GM18873 (cell line): ENCODE results near the gene MAPK8IP3.
A peak's percentile ranks its signal among the peaks of the same experiment; 100 is the strongest.

Source experiments
- ATAC-seq: cut with Tn5 transposase; IDR thresholded peaks from one replicate; pipeline ENCODE4 v1.9.1; 2021; ENCODE audit warnings: mild to moderate bottlenecking, moderate library complexity, moderate number of reproducible peaks; ENCODE audit not compliant: unreplicated experiment, low FRiP score

The MAPK8IP3 gene

DNA sequence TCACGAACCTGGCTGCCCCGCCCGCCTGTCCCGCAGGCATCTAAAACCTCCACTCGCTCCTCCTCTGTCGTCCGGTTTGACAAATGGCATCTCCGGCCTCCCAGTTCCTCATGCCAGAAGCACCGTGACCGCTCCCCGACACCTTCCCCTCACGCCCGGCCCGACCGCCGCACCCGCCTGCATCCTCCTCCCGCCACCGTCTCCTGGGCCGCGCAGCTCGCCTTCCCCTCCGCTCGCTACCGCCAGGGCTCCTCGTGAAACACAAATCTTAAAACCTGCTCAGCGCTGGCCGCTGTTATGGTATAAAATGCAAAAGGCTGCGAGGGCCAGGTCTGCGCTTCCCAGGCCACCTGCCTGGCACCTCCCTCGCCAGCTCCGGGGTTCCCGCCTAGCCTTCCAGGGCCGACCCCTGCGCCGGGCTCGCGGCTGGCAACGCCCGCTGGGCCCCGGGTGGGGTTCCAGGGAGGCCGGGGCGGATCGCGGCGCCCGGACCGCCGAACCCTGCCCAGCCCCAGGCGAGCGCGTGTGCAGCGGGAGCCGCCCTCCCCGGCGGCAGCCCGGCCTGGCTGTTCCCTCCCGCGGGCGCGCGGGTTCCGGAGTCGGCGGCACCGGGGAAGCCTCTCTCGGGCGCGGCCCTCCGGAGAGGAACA, 75.9 kb downstream of the MAPK8IP3 start:
- ATAC-seq, result no peak

DNA sequence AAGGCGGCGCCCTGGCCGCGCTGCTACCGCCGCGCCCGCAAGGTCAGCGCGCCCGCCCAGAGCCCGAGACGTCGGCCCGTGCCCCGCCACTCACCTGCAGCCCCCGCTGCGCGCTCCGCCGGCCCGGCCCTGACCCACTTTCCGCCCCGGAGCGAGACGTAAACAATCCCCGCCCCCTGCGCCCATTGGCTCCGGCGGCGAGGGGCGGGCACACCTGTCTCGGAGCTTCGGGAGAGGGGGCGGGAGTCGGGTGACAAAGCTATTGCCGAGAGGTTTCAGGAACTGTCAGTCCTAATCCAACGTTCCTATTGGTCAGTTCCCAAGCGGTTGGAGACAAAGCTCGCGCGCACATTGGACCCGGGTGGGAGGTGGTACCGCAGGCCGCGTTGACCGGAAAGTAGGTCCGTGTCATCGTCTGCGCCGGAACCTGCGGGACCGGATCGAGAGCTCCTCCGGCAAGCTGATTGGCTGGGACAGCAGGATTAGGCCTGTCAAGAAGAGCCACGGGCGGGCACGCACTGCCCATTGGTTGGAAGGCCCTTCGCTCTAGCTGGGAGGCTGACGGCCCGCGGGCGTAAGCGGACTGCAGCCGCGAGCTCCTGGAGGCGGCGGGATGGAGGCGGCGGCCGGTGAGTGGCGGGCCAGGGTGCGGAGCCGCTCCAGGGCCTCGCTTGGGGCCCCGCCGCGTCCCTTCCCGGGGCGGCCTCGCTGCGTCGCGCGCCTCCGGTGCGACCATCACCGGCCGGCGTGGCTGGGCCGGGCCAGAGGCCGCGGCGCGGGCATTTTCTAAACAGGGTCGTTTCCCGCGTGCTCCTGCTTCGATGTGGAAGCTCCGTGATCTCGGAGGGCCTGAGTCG, 76.6 kb downstream of the MAPK8IP3 start, which contains the start of the genes NUBP2 and SPSB3:
NUBP2 (plus strand) TSS at position 553 of the 857 bp plus-strand sequence; CDS start at position 614, 61 bp downstream.
SPSB3 (minus strand) TSS at position 164 of the 857 bp plus-strand sequence. CDS start 1,088 bp downstream, outside the sequence.
- peak; percentile 86 for ATAC-seq

GRCh38 chr16:1784977-1785845, 79.2 kb downstream of the MAPK8IP3 start:
- ATAC-seq, result no peak

GRCh38 chr16:1785846-1786170, 79.8 kb downstream of the MAPK8IP3 start:
- no peak for ATAC-seq

DNA sequence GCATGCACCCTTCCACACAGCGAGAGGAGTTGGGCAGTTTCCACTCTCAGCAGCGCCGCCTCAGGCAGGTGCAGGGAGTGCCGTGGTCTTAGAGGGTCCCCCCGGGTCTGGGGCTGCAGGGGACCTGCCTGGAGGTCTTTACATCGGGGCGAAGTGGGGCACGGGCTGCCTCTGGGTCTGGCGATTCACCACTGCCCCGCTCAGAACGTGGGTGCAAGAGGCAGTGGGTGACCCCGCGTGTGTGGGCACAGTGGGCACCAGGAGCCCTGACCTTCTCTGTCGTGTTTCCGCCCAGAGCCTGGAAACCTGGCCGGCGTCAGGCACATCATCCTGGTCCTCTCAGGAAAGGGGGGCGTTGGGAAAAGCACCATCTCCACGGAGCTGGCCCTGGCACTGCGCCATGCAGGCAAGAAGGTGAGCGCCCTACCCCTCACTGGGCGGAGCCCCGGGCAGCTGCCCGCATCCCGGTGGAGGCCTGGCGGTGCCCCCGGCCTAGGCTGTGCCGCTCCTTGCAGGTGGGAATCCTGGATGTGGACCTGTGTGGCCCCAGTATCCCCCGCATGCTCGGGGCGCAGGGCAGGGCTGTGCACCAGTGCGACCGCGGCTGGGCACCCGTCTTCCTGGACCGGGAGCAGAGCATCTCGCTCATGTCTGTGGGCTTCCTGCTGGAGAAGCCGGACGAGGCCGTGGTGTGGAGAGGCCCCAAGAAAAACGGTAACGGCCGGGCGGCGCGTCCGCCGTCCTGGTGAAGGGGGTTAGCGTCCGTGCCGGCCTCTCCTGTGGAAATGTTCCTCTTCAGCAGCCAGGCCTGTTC, 80.5 kb downstream of the MAPK8IP3 start:
- no peak for ATAC-seq

DNA sequence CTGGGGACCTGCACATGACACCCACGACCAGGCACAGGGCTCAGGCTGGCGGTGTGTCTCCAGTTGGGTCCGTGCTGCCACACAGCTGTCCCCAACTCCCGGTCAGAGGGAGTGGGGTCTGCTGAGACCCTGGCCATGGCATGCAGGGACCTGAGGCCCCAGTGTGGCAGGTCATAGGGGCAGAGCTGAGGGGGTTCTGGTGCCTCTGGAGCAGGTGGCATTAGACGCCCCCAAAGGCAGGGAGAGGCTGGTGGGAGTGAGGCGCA, 81.0 kb downstream of the MAPK8IP3 start:
- ATAC-seq, result no peak

GRCh38 chr16:1787322-1788094, 81.5 kb downstream of the MAPK8IP3 start:
- no peak for ATAC-seq

GRCh38 chr16:1788095-1788707, 82.2 kb downstream of the MAPK8IP3 start:
- ATAC-seq, result no peak

- ATAC-seq, result no peak
Observed at GRCh38 chr16:1788708-1789100, 82.7 kb downstream of the MAPK8IP3 start.

- ATAC-seq, result no peak
Observed at GRCh38 chr16:1789643-1790045, 83.6 kb downstream of the MAPK8IP3 start.

DNA sequence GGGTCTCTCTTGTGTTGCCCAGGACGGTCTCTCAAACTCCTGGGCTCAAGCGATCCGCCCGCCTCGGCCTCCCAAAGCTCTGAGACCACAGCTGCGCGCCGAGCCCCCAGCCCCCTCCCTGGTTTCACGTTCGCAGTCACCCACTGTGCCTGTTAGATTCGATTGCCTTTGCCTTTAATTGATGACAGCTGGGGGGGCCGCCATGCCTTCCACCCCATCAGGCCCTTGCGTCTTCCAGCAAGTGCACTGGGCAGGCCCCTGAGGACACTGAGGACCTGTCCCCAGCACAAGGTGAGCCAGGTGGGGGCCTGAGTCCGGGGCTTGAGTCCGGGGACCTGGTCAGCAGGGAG, 84.2 kb downstream of the MAPK8IP3 start:
- no peak for ATAC-seq

DNA sequence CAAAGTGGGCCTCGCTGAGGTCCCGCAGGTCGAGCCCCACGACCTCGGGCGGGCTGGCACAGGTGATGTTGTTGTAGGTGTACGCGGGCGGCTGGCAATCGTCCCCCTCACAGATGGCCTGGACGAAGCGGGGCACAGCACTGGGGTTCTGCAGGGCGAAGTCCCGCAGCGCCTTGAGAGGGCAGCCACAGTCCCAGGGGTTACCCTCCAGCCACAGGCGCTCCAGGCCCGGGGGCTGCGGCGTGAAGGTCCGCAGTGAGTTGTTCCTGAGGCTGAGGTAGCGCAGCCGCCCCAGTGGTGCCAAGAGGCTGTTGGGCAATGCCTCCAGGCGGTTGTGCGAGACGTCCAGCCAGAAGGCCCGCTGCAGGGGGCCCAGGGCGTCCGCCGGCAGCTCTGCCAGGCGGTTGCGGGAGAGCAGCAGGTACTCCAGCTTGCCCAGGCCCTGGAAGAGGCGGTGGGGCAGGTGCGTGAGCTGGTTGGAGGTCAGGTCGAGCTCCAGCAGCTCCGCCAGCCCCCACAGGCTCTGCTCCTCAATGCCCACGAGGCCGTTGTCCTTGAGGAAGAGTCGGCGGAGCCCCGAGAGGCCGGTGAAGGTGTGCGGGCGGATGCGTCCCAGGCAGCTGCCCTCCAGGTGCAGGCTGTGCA, 84.7 kb downstream of the MAPK8IP3 start:
- ATAC-seq, result no peak

- ATAC-seq, result no peak
Observed at GRCh38 chr16:1791256-1791942, 85.4 kb downstream of the MAPK8IP3 start.

GRCh38 chr16:1791943-1792812, 86.2 kb downstream of the MAPK8IP3 start:
- ATAC-seq, result no peak

DNA sequence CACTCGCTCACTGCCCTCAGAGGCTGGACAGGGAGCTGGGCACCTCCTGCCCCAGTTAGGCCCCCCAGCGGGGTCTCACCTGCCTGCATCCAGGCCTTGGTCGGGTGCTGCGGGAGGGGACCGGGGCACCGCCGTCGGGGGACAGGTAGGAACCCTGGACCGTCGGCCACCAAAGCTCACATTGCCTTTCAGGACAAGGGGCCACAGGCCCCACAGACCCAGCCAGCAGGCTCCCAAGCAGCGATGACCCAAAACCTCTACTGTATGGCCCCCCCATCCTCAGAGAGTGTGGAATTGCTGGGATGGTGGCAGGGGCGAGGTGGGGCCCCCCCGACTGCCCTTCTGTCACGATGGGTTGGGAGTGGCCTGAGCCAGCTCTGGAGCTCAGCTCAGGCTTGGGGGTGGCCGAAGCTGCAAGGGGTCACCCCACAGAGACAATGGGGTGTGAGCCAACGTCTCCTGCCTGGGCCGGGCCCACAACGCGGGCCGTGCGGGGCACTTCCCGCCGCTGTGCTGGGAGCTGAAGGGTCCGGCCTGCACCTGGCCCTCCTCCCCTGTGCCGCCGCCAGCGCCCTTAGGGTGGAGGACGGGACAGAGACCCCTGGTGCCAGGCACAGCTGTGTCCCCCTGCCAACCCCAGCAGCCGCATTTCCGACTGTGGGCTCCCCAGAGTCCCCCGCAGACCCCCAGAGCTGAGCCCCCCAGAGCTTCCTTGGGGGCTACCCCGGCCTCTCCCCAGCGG, 87.0 kb downstream of the MAPK8IP3 start:
- ATAC-seq, result no peak

GRCh38 chr16:1793578-1794220, 87.7 kb downstream of the MAPK8IP3 start, which contains the start of gene IGFALS:
IGFALS (minus strand) TSS chr16:1793705; CDS start chr16:1793652, 53 bp downstream.
- ATAC-seq, result no peak
